Left ventricle myocardium inferior (tissue), 1 donor: ENCODE data around the gene STXBP5L. TPM values are rescaled to one million over a fixed set of nuclear protein-coding genes. Genes with fewer than 3 reads are reported as not detected.
A peak's percentile ranks its signal among the peaks of the same experiment; 100 is the strongest.

Source experiments
- DNase-seq: peaks from one replicate; pipeline ENCODE4 v3.0.0-alpha.2; 2020
- H3K27ac ChIP-seq: fragments of 200-600 bp; replicated peaks from 2 replicates; pipeline ENCODE4 v1.8.0; 2021
- H3K27me3 ChIP-seq: fragments of 200-600 bp; 2 replicates; pipeline ENCODE4 v1.8.0; 2021; ENCODE audit warnings: low read depth
- H3K36me3 ChIP-seq: fragments of 200-600 bp; 2 replicates; pipeline ENCODE4 v1.8.0; 2021
- H3K4me1 ChIP-seq: fragments of 200-600 bp; 2 replicates; pipeline ENCODE4 v1.8.0; 2021
- H3K4me3 ChIP-seq: fragments of 200-600 bp; 2 replicates; pipeline ENCODE4 v1.8.0; 2021; ENCODE audit warnings: mild to moderate bottlenecking, moderate library complexity
- H3K9me3 ChIP-seq: fragments of 200-600 bp; replicated peaks from 2 replicates; pipeline ENCODE4 v1.8.0; 2021
- intact Hi-C: fragments of 100-400 bp; cut with micrococcal nuclease; formaldehyde crosslinking; loops from one replicate; pipeline ENCODE4 v1.11.0; 2022
- total RNA-seq: library from RNA; stranded (reverse); fragmentation: NEBNext Ultra II Directional; extraction: Animal tissue kit (Norgen Biotek cat#: 25700); gene quantifications from one replicate; pipeline ENCODE4 v1.2.1, GENCODE V29; 2021
- TF ChIP-seq, protein P1 (sequence below): fragments of 200-600 bp; IDR thresholded peaks from 2 replicates; pipeline ENCODE4 v1.8.0; 2021; ENCODE audit warnings: antibody characterized with exemption, mild to moderate bottlenecking, borderline replicate concordance
- donor health status: DM: no; HTN: yes; CAD: no; lungs with severe emphysema.

STXBP5L gene
- total RNA-seq, 1 donor from 2014 or later = not detected

DNA sequence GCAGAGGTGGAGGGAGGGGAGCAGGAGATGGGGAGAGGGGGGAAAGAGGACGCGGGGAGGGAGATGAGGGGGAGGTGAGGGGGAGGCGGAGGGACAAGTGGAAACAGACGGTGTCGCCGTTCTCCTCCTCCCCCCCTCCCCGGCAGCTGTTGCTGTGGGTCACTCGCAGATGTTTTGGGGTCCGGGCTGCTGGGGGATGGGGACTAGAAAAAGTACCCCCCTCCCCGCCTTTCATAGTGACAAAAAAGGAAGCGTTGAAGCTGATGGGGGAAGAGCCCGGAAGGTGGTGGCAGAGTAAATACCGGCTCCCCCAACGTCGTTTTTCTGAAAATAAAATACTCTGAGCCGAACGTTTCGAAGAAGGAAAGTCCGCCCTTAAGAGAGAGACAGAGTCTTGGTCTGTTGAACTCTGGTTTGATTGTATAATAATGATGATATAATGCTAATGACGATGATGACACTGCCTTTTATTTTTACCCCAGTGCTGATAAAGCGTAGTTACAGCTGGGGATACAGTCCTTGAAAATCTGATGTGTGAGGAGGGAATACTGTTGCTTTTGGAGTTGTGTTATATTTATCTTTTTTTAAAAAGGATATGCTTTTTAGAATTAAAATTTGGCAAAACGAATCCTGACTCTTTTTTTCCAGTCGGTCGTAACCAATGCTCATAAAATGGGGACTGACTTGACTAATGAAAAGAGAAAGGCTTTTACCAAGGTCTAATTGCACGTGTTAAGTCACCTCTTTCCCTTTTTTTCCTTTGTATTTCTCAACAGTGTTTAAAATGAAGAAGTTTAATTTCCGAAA lies 993 bp downstream of the STXBP5L start:
- Histone ChIP-seq H3K9me3 (no peaks in the 10 kb centered on the region), H3K4me1 (peaks cover 23% of the 10 kb centered on the region), H3K4me3 (peak overlapping the region; percentile 61), H3K36me3 (no peaks in the 10 kb centered on the region), H3K27me3 (peaks cover 80% of the 10 kb centered on the region), H3K27ac (no peak overlapping the region)
- intact Hi-C loops = no loop called here
- TF ChIP-seq, protein P1, sequence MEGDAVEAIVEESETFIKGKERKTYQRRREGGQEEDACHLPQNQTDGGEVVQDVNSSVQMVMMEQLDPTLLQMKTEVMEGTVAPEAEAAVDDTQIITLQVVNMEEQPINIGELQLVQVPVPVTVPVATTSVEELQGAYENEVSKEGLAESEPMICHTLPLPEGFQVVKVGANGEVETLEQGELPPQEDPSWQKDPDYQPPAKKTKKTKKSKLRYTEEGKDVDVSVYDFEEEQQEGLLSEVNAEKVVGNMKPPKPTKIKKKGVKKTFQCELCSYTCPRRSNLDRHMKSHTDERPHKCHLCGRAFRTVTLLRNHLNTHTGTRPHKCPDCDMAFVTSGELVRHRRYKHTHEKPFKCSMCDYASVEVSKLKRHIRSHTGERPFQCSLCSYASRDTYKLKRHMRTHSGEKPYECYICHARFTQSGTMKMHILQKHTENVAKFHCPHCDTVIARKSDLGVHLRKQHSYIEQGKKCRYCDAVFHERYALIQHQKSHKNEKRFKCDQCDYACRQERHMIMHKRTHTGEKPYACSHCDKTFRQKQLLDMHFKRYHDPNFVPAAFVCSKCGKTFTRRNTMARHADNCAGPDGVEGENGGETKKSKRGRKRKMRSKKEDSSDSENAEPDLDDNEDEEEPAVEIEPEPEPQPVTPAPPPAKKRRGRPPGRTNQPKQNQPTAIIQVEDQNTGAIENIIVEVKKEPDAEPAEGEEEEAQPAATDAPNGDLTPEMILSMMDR = no peak
- DNase-seq = no peak

DNA sequence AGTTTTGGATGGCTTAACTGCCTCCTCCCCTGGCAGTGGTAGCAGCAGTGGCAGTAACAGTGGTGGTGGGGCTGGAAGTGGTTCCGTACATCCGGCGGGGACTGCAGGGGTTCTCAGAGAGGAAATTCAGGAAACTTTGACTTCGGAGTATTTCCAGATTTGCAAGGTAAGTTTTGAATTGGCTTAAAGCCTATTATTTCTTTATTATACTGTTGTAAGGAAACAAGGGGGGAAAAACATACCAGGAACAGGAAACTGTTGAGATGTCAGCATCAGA lies 1.5 kb downstream of the STXBP5L start:
- peaks cover 85% of the 10 kb centered on the region for H3K27me3 ChIP-seq
- no peak overlapping the region for H3K4me3 ChIP-seq

DNA sequence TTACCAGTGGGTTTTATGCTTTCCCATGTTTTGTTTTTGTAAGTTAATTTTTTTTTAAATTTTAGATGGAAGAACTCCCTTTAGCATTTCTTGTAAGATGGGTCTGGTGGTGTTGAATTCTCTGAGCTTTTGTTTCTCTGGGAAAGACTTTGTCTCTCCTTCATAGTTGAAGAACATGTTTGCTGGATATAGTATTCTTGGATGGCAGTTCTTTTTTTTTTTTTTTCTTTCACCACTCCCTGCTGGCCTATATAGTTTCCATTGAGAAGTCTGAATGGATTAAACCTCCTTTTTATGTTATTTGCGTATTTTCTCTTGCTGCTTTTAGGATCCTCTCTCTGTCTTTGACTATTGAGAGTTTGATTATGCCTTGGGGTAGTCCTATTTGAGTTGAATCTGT lies 18.1 kb downstream of the STXBP5L start:
- no peaks in the 10 kb centered on the region for H3K27me3 ChIP-seq
- TF ChIP-seq, protein P1 = no peak
- DNase-seq = no peak

More for the DNA sequence above, 1.5 kb downstream of the STXBP5L start:
- Histone ChIP-seq H3K27ac (no peak overlapping the region), H3K4me1 (peaks cover 23% of the 10 kb centered on the region), H3K36me3 (no peaks in the 10 kb centered on the region), H3K9me3 (no peaks in the 10 kb centered on the region)
- DNase-seq = no peak
- TF ChIP-seq, protein P1 = no peak
- intact Hi-C loops = no loop called here

DNA sequence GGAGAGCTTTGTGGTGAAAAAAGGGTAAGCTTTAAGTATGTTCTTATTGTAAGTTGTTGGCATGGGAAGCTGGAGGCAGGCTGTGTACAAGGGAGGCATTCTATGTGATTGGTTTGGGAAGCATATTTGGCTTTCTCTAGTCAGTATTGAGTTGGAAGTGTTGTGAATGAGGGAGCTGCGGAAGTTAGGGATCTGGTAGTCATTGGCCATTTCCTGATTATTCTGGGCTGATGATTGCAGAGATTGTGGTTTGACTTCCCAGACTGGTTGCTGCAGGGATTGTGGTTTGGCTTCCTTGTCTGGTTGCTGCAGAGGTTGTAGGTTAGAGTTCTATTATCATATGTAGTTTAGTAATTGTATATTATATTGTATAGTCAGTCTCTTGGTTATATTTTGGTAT lies 21.0 kb downstream of the STXBP5L start:
- TF ChIP-seq, protein P1 = no peak
- intact Hi-C loops = no loop called here
- no peaks in the 10 kb centered on the region for H3K36me3 ChIP-seq
- no peak overlapping the region for H3K4me3 ChIP-seq
- H3K9me3 ChIP-seq = peaks cover 38% of the 10 kb centered on the region
- H3K27me3 ChIP-seq = no peaks in the 10 kb centered on the region
- H3K4me1 ChIP-seq = no peaks in the 10 kb centered on the region
- DNase-seq = no peak
- H3K27ac ChIP-seq = no peak overlapping the region

More for the DNA sequence above, 18.1 kb downstream of the STXBP5L start:
- intact Hi-C loops = no loop called here
- H3K36me3 ChIP-seq = no peaks in the 10 kb centered on the region
- H3K9me3 ChIP-seq = peaks cover 38% of the 10 kb centered on the region
- no peak overlapping the region for H3K4me3 ChIP-seq
- no peak overlapping the region for H3K27ac ChIP-seq
- no peaks in the 10 kb centered on the region for H3K4me1 ChIP-seq

DNA sequence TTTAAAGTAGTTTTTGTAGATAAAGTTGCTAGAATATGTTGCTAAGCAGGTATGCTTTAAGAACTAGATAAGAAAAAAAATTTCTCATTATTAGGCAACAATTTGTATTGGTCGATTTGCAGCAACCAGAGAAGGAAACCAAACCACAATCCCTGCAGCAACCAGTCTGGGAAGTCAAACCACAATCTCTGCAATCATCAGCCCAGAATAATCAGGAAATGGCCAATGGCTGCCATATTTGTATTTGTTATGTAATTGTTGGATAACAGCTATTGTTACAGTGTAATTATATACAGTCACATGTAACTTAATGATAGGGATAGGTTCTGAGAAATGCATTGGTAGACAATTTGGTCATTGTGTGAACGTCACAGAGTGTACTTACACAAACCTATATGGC lies 23.6 kb downstream of the STXBP5L start:
- Histone ChIP-seq H3K36me3 (no peaks in the 10 kb centered on the region), H3K4me1 (no peaks in the 10 kb centered on the region), H3K9me3 (peaks cover 32% of the 10 kb centered on the region), H3K4me3 (no peak overlapping the region), H3K27me3 (no peaks in the 10 kb centered on the region), H3K27ac (no peak overlapping the region)
- intact Hi-C loops = no loop called here
- TF ChIP-seq, protein P1 = no peak
- no peak for DNase-seq
